Kidney epithelial cell (primary cell): ENCODE measurements around the gene AGMO. TPM values are rescaled to one million over a fixed set of nuclear protein-coding genes. Genes with fewer than 3 reads are reported as not detected.

Experiments used
- DNase-seq: peaks from one replicate; pipeline ENCODE4 v3.0.0-alpha.2; 2010; ENCODE audit warnings: low read depth
- H3K27me3 ChIP-seq: 2 replicates; pipeline ENCODE4 v1.6.0; 2011; ENCODE audit warnings: low read length; ENCODE audit not compliant: control insufficient read depth, insufficient read depth
- H3K36me3 ChIP-seq: 2 replicates; pipeline ENCODE4 v1.5.1; 2011; ENCODE audit warnings: low read length; ENCODE audit not compliant: control insufficient read depth, insufficient read depth
- H3K4me3 ChIP-seq: 2 replicates; pipeline ENCODE4 v1.5.1; 2011; ENCODE audit warnings: low read depth, mild to moderate bottlenecking, control low read depth, low read length
- CTCF ChIP-seq: IDR thresholded peaks from 2 replicates; pipeline ENCODE4 v1.5.1; 2011; ENCODE audit warnings: mild to moderate bottlenecking, moderate library complexity, low read length, control low read depth, inconsistent platforms; ENCODE audit not compliant: insufficient read depth, poor library complexity, severe bottlenecking
- total RNA-seq: library from RNA; depleted of rRNA; stranded (reverse); fragments of >200 nt; gene quantifications from 2 replicates; pipeline ENCODE4 v1.2.3, GENCODE V29; 2015

The AGMO gene
- total RNA-seq, 1 donor from 2014 or later: 0.04 TPM

- no peak overlapping the region for H3K4me3 ChIP-seq
- no peaks in the 10 kb centered on the region for H3K27me3 ChIP-seq
- DNase-seq: no peak
- H3K36me3 ChIP-seq: no peaks in the 10 kb centered on the region
- TF ChIP-seq CTCF: no peak
Observed at GRCh38 chr7:15603124-15603523, 41.3 kb upstream of the AGMO start.

GRCh38 chr7:15602236-15602635 is 40.4 kb upstream of the AGMO start:
- peak; percentile 10 for DNase-seq
- Histone ChIP-seq H3K36me3 (no peaks in the 10 kb centered on the region), H3K27me3 (no peaks in the 10 kb centered on the region), H3K4me3 (no peak overlapping the region)
- TF ChIP-seq CTCF: no peak

- H3K4me3 ChIP-seq: no peak overlapping the region
- no peak for DNase-seq
- TF ChIP-seq CTCF: no peak
- no peaks in the 10 kb centered on the region for H3K27me3 ChIP-seq
- no peaks in the 10 kb centered on the region for H3K36me3 ChIP-seq
Observed at GRCh38 chr7:15601175-15601574, 39.4 kb upstream of the AGMO start.

GRCh38 chr7:15600298-15600697 is 38.5 kb upstream of the AGMO start:
- Histone ChIP-seq H3K4me3 (no peak overlapping the region), H3K27me3 (no peaks in the 10 kb centered on the region), H3K36me3 (no peaks in the 10 kb centered on the region)
- no peak for TF ChIP-seq CTCF
- DNase-seq: no peak

- Histone ChIP-seq H3K27me3 (no peaks in the 10 kb centered on the region), H3K36me3 (no peaks in the 10 kb centered on the region), H3K4me3 (no peak overlapping the region)
- no peak for DNase-seq
- no peak for TF ChIP-seq CTCF
Observed at GRCh38 chr7:15594461-15594860, 32.6 kb upstream of the AGMO start.

- H3K27me3 ChIP-seq: no peaks in the 10 kb centered on the region
- no peak for TF ChIP-seq CTCF
Observed at GRCh38 chr7:15593382-15593781, 31.6 kb upstream of the AGMO start.

More at GRCh38 chr7:15593382-15593781, 31.6 kb upstream of the AGMO start:
- Histone ChIP-seq H3K4me3 (no peak overlapping the region), H3K36me3 (no peaks in the 10 kb centered on the region)
- DNase-seq: no peak
